HG03558 (cell line): ENCODE results near the gene SH2D1A.
"Not testable (repeated sequence)": the region's sequence is repeated elsewhere in the genome, so short reads cannot be mapped to it uniquely, and the experiment has no call there.

Source experiments
- ATAC-seq: cut with Tn5 transposase; IDR thresholded peaks from one replicate; pipeline ENCODE4 v1.9.1; 2021; ENCODE audit warnings: moderate number of reproducible peaks; ENCODE audit not compliant: unreplicated experiment; ENCODE audit errors: extremely low read depth

Gene SH2D1A

DNA sequence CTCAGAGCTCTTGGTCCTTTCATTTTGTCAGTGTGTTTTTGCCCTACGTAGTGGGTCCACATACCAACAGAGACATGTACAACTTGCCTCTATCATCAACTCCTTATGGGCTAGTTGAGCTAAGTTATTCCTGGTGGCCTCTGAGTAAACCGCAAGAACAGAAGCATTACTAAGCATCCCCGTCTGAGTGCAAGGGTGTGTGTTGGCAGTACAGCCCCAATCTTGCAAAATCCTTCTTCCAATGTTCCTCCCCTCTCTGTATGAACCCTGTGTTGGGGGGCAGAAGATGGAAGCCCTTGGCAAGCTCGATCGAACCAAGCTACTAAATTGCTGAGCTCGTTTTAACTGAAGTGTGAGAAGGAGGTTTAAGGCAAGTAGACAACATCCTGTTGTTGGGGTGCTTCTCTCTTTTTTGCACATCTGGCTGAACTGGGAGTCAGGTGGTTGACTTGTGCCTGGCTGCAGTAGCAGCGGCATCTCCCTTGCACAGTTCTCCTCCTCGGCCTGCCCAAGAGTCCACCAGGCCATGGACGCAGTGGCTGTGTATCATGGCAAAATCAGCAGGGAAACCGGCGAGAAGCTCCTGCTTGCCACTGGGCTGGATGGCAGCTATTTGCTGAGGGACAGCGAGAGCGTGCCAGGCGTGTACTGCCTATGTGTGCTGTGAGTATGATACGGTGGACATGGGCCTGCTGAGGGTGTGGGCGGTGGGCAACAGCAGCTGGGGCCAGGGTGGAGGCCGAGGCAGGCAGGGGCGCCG is at the start of gene SH2D1A:
Gene SH2D1A, plus strand, starts transcription at position 447 of the 760 bp plus-strand sequence. Its CDS starts 80 bp downstream, at position 527.
- ATAC-seq = no peak

DNA sequence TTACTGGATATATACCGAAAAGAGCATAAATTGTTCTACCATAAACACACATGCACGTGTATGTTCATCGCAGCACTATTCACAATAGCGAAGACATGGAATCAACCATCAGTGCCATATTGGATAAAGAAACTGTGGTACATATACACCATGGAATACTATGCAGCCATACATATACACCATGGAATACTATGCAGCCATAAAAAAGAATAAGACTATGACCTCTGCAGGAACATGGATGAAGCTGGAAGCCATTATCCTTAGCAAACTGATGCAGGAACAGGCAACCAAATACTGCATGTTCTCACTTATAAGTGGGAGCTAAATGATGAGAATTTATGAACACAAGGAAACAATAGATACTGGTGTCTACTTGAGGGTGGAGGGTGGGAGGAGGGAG is 47.0 kb upstream of the SH2D1A start:
- not testable (repeated sequence) for ATAC-seq

DNA sequence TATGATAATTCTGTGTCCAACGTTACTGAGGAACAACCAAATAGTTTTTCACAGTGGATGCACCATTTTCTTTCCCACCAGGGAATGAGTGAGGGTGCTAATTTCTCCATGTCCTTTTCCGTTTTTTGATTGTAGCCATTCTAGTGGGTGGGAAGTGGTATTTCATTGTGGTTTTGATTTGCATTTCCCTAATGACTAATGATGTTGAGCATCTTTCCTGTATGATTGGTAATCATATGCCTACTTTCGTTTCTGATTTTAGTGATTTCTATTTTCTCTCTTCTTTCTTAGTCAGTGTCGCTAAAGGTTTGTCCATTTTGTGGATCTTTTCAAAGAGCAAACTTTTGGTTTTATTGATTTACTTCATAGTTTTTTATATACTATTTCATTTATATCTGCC is 46.0 kb upstream of the SH2D1A start:
- no peak for ATAC-seq

DNA sequence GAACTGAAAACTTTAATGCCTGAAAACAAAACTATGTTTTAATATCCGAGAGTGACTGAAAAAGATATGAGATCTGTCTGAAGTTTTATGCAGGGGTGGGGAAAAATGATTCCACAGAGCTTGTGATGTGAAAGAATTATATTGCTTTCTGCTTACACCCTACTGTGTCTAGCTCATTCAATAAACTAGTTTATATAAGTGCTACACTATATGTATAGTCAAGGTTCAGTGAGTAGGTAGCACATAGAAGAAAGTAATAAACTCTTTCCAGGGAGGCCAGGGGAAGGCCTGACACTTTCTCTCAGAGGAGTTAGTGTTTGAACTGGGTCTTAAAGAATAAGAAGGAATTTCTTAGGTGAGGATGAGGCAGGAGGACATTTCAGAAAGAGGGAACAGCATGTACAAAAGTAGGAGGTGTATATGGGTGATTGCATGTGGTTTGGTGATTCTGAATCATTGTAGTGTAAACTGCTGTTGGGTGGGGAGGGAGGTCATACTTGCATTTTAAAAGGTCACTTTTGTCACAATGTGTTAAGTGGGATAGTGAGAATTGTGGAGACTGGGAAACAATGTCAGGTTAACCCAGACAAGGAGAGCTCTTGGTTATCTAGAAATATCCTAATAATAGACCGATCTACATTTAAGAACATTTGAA is 39.0 kb upstream of the SH2D1A start:
- no peak for ATAC-seq

DNA sequence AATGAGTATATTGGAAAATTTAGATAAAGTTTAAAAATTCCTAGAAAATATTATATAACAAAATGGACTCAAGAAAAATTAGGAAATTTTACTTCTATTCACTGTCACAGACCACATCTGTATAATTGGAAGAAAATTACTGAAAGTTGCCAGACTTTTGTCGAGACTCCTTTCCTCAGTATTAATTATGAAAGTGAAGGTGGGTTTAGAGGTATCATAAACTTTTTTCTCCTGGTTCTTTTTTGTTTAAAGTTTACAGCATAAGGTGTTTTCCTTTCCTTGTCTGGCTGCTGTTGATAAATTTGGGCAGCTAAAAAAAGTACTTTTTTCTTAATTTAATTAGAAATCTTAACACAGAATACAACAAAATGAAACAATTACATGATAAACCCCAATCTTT is 20.6 kb upstream of the SH2D1A start:
- ATAC-seq = no peak

DNA sequence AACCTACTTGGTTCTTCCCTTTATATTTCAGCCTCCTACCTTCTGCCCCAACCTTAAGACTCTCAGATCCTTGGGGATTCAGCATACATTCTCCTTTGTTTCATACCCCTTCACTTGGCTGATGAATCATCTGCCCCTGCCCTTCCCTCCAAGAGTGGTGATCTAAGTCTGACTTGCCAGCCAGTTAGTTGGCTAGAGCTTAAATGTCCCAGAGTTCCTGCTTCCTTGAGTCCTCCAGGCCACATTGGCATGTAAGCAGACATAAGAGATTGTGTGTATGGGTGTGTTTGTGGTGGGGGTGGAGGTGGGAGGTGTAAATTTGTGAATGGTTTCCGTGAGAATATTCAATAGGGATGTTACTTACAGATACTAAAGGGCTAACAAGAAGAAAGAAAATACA is 17.6 kb upstream of the SH2D1A start:
- ATAC-seq = no peak

DNA sequence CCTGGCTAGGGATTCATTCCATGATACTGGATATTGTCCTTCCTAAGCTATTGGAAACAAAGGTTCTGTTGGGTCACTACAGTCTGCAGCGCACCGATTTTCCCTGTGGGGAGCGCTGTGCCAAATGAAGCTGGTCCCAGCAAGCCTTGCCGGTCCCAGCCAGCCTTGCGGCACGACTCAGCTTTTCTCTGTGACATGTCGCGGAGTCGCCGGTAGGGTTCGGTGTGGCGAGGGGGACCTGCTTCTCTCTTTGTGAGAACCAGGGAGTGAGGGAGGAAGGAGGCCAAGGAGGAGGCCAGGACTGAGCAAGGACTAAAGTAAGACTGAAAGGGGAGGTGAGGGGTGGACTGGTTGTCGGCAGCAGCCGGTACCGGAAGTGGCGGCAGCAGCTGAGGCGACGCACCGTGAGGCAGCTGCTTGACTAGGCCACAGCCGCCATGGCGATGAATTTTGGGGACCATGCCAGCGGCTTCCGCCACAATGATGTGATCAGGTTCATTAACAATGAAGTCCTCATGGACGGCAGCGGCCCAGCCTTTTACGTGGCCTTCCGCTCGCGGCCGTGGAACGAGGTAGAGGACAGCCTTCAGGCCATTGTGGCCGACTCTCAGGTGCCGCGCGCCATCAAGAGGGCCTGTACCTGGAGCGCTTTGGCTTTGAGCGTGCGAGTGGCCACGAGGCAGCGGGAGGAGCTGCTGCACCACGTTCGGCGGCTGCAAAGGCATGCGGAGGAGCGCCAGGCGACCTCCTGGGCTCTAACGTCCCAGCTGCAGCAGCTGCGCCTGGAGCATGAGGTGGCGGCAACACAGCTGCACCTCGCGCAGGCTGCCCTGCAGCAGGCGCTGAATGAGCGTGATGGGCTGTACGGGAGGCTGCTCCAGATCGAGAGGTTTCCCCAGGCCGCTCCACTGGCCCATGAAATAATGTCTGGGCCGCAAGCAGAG is 13.6 kb upstream of the SH2D1A start, which contains the start of gene TEX13D:
Gene TEX13D, plus strand, starts transcription at position 180 of the 944 bp plus-strand sequence. Its CDS starts 258 bp downstream, at position 438.
- no peak for ATAC-seq

DNA sequence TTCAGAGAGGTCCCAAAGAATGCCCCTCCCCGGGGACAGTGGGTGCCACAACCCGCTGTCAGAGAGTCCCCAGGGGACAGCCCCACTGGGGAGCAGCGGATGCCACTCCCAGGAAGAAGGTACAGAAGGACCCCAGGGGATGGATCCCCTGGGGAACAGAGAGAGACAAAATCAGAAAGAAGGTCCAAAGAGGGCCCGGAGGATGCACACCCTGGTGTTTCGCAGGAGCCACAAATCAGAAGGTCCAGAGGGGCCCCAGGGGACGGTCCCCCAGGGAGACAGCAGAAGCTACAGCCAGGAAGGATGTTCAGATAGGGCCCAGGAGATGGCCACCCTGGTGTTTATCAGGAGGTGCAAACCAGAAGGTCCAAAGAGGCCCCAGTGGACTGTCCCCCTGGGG is 12.5 kb upstream of the SH2D1A start:
- peak; percentile 31 for ATAC-seq

DNA sequence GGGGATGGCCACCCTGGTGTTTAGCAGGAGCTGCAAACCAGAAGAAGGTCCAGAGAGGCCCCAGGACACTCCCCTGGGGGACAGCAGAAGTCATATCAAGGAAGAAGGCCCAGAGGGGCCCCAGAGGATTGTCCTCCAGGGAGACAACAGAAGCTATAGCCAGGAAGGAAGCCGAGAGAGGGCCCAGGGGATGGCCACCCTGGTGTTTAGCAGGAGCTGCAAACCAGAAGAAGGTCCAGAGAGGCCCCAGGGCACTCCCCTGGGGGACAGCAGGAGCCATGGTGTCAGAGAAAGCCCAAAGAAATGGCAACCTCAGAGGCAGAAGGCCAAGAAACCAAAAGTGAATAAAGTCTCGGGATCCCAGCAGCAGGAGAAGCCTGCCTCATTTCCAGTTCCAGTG is 11.8 kb upstream of the SH2D1A start:
- not testable (repeated sequence) for ATAC-seq

DNA sequence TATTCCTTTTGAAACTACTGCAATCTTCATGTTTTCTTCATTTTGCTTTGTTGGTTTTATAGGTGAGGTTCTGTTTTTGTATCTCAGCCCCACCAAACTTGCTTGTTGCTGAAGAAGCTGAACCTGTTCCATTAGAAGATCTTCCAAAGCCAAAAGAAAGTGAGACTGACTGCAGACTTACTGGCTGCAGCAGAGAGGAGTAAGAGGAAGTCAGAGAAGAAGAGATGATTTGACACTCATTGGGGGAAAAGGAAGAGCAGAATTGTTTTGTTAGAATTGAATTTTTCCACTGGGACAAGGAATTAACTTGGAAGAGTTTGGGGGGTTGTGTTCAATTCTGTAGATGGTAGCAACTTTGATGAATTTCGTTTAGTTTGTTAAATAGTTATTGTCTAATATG is 10.8 kb upstream of the SH2D1A start:
- no peak for ATAC-seq

DNA sequence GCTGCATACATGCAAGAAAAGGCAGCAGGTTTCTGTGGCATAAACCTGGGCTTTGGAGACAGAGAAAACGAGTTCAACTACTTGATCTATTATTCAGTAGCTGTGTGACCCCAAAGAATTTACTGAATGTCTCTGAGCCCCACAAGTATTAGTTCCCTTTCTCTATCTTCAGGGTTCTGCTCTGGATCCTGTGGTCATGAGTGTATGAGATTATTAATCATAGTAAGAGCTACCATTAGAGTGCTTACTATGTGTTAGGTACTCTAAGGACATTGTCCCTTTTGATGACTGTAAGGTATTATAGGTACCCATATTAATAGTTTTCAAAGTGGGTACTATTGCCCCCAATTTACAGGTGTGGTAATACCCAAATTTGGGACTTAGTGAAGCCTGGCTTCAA is 8.4 kb upstream of the SH2D1A start:
- no peak for ATAC-seq

DNA sequence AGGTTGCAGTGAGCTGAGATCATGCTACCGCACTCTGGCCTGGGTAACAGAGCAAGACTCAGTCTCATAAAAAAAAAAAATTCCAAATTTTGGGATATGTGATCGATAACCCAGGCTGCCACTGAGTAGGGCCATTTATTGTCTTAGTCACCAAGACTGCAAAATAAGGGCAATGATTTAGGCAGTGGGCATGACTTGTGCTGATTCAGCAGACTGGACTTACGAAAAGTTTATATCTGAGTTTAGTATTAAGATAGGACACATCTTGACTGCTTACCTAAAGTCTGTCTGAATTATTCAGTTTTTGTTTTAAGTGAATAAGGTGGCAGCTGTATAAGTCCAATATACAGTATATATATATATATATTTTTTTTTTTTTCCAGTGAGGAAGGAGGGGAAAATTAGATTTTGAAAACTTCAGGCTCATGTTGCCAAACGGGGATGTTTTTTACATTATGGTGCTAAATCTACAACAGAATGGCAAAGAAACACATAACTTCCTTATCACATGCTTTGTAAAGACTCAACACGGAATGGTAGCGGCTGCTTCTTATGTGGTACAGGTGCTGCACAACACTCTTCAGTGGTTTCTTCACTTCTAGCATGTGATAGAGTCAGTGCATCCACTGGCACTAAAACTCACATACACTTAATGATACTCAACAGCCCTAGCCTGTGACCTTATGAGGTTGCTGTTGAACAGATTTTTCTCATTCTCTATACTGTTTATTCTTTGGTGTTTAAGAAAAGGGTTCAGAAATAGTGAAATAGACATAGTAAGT is 7.4 kb upstream of the SH2D1A start:
- ATAC-seq = no peak

DNA sequence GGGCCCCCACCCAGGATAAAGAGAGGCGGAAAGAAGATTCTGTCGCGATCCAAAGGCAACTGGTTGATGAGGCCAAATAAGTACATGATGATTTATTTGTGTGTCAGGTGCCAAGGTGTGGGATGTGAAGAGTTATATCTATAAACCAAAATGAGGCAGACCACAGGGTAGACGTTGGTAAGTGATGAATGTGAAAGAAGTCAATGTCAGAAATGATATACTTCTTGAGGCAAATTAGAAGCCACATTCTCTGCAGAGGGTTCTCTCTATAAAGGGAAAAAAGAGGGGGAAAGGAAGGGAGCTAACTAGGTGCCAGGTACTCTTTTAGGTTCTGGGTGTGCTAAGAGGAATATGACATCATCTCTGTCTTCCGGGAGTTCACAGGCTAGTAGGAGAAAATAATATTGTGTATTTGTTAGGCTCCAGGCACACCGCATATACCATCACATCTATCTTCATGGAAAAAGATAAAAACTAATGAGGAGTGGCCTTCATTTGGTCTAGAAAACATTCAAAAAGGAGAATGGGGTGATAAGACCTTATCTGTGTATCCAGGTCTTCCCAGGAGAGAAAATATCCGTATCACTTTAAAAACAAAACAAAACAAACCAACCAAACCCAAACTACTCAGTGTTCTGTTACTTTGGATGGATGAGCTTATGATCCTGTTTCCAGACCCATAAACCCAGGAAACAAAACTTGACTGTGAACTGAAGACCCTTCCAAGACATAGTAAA is 4.8 kb upstream of the SH2D1A start:
- no peak for ATAC-seq

DNA sequence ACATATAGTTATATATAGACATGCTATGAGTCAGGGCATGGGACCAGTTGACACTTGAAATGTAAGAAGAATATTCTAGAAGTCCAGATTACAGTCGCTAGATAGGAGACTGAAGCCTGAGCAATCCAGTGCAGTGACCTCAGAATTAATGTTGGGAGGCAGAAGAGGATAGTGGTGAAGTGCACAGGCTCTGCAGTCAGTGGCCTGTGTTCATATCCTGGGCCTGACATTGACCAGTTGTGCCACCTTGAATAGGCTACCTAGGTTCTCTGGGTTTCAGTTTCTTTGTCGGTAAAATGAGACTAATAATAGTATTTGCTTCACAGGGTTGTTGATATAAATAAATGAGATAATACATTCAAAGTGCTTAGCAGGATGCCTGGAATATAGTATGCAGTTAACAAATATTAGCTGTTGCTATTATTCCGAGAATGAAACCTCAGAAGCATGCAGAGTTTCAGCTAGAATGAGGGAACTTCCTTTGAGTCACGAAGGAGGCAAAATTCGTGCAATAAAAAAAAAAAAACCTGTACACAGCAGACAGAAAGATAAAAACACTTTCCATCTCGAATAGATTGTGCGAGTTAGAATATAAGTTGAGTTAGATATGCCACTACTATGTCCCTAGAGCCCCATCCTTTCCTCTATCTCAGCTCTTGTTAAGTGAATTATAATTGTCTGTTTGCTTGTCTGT is 4.0 kb upstream of the SH2D1A start:
- ATAC-seq = no peak

DNA sequence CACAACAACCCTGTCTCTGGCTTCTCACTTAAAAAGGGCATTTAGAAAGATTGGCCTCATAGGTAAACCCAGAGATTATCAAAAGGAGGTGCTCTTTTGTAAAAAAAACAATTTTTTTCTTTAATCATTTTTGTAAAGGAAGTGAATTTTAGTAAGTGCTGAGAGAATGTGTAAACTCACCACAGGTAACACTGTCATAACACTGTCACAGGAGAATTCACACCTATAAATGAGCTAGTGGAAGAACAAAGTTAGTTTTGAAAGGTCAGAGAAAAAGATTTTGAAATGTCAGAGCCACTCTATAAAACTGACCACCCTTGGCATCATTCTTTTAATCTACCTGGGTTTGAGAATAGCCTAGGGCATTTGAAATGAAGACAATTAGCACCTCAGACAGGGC is 3.3 kb upstream of the SH2D1A start:
- ATAC-seq = no peak

DNA sequence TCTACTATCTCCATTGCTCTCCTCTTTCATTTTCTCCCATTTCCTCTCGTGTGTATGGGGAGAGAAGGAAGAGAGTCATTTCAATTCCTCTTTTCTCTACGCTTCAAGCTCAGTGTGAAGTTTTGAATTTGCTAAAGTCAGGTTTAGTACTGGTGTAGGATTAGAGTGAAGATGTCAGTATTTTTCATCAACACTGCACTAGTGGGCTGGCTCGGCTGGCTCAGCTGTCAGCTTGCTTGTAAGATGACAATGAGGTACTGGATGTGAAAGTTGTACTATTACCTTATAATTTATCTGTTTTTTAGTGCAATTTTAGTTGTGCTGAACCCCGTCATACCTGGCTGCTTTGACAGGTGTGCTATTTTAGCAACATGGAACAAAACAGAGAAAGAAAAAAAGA is 2.1 kb upstream of the SH2D1A start:
- no peak for ATAC-seq

DNA sequence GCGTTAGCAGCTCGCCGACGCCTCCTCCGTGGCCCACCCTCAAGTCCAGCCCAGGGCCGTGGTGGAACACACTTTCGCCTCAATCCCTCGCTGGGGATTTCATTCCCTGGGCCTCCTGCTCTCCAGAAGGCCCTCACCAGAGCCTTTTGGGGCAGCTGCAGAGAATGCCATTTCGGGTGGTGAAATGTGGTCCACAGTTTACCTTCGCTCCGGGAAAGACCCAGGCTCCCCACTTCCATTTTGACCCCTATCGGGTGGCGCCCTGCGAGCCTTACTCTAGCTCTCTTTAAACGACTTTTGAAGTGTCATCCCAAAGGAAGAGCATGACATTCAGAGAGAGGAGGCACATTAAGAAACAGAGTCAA is 496 bp downstream of the SH2D1A start:
- no peak for ATAC-seq

DNA sequence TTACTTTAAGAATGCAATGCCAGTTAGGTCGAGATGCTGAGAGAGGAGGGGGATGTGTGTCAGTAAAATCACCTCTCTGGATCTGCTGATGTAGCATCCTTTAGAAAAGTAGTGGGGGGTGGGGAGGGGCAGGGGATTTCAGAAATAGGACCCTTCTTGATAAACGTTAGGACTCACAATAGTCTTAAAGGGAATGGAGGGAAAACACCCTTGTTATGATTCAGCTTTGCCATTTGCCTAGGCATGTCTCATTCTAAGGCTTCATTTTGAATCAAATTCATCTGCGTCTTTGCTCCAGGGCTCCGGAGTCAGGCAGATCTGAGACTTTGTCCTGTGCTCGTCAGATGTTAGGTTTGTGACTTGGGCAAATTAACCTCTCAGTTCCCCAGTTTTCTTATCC is 879 bp downstream of the SH2D1A start:
- no peak for ATAC-seq

DNA sequence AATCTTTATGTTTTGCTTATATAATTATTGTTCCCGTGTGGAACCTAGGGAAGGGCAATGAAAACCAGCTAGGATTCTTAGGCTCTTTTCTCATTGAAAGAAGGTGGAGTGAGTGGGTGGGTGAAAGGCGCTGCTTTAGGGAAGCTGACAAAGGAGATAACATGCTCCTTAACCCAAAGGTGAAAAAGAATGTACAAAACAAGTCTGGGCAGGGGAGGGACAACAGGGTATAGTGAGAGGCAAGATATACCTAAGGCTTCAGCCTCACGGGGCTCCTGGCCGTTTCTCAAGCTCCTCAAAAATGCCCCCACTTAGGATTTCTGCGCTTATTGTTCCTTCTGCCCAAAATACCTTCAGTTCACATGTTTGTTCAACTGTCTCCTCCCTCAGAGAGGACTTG is 1.8 kb downstream of the SH2D1A start:
- ATAC-seq = no peak
